B cell (primary cell): ENCODE measurements around the gene ZNF410.

Experiments used
- CTCF ChIP-seq: fragments of 200-600 bp; IDR thresholded peaks from one replicate; pipeline ENCODE4 v1.8.0; 2022; ENCODE audit warnings: antibody characterized with exemption, mild to moderate bottlenecking
- EZH2 ChIP-seq: IDR thresholded peaks from 2 replicates; pipeline ENCODE4 v1.6.1; 2012; ENCODE audit warnings: borderline replicate concordance, low read depth, mild to moderate bottlenecking, moderate library complexity, low read length; ENCODE audit not compliant: insufficient read depth, poor library complexity, severe bottlenecking

- TF ChIP-seq CTCF (no peak), EZH2 (no peak)
Measured at GRCh38 chr14:73851000-73851399, 35.7 kb upstream of the ZNF410 start.
